HCT116 (cell line): ENCODE data around the gene C4BPA.

Experiments used
- CEBPB ChIP-seq: IDR thresholded peaks from 2 replicates; pipeline ENCODE4 v1.6.1; 2012; ENCODE audit warnings: low read depth
- EZH2 ChIP-seq: fragments of 200-600 bp; sonication (generic); IDR thresholded peaks from 2 replicates; pipeline ENCODE4 v1.6.1; 2017; ENCODE audit warnings: antibody characterized with exemption, mixed run types
- EZH2phosphoT487 ChIP-seq: fragments of 200-600 bp; IDR thresholded peaks from 2 replicates; pipeline ENCODE4 v1.6.1; 2018; ENCODE audit warnings: antibody characterized with exemption, borderline replicate concordance
- JUND ChIP-seq: IDR thresholded peaks from 2 replicates; pipeline ENCODE4 v1.6.1; 2012
- POLR2A ChIP-seq: IDR thresholded peaks from 2 replicates; pipeline ENCODE4 v1.7.0; 2011; ENCODE audit warnings: borderline replicate concordance; ENCODE audit not compliant: insufficient read depth, insufficient read length; ENCODE audit errors: extremely low read depth
- RAD21 ChIP-seq: IDR thresholded peaks from 2 replicates; pipeline ENCODE4 v1.6.1; 2012; ENCODE audit warnings: low read depth, mild to moderate bottlenecking
- SRF ChIP-seq: IDR thresholded peaks from 2 replicates; pipeline ENCODE4 v1.6.1; 2012; ENCODE audit warnings: low read depth
- YY1 ChIP-seq: IDR thresholded peaks from 2 replicates; pipeline ENCODE4 v1.6.1; 2011; ENCODE audit warnings: low read length, low read depth, moderate library complexity, mild to moderate bottlenecking; ENCODE audit not compliant: insufficient replicate concordance; ENCODE audit errors: extremely low read depth
- TF ChIP-seq, protein P1 (sequence below), 3 experiments: fragments of 200-600 bp in 1 of 3; sonication (generic) in 1 of 3; IDR thresholded peaks in 2 of 3; conservative IDR thresholded peaks in 1 of 3; 2 replicates each; pipeline ENCODE4 v1.5.1; 2012 to 2017; ENCODE audit warnings: low read depth in 2 of 3, low read length in 2 of 3, antibody characterized with exemption in 1 of 3, borderline replicate concordance in 1 of 3, control low read depth in 1 of 3, mild to moderate bottlenecking in 1 of 3, mixed read lengths in 1 of 3, mixed run types in 1 of 3, moderate library complexity in 1 of 3; ENCODE audit not compliant: insufficient read depth in 1 of 3
- TF ChIP-seq, protein P2 (sequence below): IDR thresholded peaks from 2 replicates; pipeline ENCODE4 v1.6.1; 2012; ENCODE audit warnings: low read depth
- TF ChIP-seq, protein P3 (sequence below): IDR thresholded peaks from 2 replicates; pipeline ENCODE4 v1.6.1; 2012

DNA sequence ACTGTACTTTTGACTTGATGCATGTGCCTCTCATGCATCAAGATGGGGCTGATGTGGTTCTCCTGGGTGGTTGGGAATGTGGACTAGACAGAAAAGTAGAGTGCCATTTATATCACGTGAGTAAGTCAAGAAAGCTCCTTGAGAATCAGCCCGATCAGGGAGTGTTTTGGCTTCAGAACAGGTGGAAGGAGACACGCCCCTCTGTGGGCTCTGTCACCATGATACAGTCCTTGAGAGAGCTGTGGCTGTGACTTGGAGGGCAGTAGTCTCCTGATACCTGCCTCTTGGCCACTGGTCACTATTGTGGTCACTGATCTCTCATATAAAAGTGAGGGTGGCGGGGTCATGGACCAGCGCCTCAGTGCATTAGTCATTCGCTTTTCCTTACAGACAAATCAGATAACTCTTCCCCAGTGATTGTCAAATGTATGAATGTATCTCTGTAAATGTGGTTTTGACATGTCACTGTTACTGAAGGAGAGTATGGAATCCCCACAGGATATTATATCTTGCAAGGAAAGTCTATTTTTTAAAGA, 24.3 kb upstream of the C4BPA start:
- TF ChIP-seq POLR2A (no peak), EZH2phosphoT487 (no peak), RAD21 (no peak), CEBPB (no peak), SRF (no peak), EZH2 (no peak), JUND (no peak), YY1 (no peak)
- TF ChIP-seq, protein P1, sequence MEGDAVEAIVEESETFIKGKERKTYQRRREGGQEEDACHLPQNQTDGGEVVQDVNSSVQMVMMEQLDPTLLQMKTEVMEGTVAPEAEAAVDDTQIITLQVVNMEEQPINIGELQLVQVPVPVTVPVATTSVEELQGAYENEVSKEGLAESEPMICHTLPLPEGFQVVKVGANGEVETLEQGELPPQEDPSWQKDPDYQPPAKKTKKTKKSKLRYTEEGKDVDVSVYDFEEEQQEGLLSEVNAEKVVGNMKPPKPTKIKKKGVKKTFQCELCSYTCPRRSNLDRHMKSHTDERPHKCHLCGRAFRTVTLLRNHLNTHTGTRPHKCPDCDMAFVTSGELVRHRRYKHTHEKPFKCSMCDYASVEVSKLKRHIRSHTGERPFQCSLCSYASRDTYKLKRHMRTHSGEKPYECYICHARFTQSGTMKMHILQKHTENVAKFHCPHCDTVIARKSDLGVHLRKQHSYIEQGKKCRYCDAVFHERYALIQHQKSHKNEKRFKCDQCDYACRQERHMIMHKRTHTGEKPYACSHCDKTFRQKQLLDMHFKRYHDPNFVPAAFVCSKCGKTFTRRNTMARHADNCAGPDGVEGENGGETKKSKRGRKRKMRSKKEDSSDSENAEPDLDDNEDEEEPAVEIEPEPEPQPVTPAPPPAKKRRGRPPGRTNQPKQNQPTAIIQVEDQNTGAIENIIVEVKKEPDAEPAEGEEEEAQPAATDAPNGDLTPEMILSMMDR (IDR thresholded peaks at IDR 0.05 in 2 of 3, conservative IDR thresholded peaks at IDR 0.05 in 1 of 3; ENCODE audit: borderline replicate concordance in 1 of 3, insufficient read depth in 1 of 3, low read depth in 2 of 3, low read length in 2 of 3), result no peak
- TF ChIP-seq, protein P2, sequence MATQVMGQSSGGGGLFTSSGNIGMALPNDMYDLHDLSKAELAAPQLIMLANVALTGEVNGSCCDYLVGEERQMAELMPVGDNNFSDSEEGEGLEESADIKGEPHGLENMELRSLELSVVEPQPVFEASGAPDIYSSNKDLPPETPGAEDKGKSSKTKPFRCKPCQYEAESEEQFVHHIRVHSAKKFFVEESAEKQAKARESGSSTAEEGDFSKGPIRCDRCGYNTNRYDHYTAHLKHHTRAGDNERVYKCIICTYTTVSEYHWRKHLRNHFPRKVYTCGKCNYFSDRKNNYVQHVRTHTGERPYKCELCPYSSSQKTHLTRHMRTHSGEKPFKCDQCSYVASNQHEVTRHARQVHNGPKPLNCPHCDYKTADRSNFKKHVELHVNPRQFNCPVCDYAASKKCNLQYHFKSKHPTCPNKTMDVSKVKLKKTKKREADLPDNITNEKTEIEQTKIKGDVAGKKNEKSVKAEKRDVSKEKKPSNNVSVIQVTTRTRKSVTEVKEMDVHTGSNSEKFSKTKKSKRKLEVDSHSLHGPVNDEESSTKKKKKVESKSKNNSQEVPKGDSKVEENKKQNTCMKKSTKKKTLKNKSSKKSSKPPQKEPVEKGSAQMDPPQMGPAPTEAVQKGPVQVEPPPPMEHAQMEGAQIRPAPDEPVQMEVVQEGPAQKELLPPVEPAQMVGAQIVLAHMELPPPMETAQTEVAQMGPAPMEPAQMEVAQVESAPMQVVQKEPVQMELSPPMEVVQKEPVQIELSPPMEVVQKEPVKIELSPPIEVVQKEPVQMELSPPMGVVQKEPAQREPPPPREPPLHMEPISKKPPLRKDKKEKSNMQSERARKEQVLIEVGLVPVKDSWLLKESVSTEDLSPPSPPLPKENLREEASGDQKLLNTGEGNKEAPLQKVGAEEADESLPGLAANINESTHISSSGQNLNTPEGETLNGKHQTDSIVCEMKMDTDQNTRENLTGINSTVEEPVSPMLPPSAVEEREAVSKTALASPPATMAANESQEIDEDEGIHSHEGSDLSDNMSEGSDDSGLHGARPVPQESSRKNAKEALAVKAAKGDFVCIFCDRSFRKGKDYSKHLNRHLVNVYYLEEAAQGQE, result no peak
- TF ChIP-seq, protein P3, sequence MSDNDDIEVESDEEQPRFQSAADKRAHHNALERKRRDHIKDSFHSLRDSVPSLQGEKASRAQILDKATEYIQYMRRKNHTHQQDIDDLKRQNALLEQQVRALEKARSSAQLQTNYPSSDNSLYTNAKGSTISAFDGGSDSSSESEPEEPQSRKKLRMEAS, result no peak
